D721Med (cell line): ENCODE measurements around the gene AADAT.

Experiments
- DNase-seq: peaks from one replicate; pipeline ENCODE4 v3.0.0; 2011; ENCODE audit warnings: low spot score; ENCODE audit not compliant: insufficient read length
- FAIRE-seq: peaks from 2 replicates; lab custom pipeline; 2011; peaks lifted over from hg19 to GRCh38; lab: Jason Lieb, UNC
- TF ChIP-seq, protein P1 (sequence below): IDR thresholded peaks from 2 replicates; pipeline ENCODE4 v1.5.1; 2012; ENCODE audit warnings: mild to moderate bottlenecking, control low read depth; ENCODE audit not compliant: insufficient read depth; ENCODE audit errors: missing control alignments

AADAT gene

DNA sequence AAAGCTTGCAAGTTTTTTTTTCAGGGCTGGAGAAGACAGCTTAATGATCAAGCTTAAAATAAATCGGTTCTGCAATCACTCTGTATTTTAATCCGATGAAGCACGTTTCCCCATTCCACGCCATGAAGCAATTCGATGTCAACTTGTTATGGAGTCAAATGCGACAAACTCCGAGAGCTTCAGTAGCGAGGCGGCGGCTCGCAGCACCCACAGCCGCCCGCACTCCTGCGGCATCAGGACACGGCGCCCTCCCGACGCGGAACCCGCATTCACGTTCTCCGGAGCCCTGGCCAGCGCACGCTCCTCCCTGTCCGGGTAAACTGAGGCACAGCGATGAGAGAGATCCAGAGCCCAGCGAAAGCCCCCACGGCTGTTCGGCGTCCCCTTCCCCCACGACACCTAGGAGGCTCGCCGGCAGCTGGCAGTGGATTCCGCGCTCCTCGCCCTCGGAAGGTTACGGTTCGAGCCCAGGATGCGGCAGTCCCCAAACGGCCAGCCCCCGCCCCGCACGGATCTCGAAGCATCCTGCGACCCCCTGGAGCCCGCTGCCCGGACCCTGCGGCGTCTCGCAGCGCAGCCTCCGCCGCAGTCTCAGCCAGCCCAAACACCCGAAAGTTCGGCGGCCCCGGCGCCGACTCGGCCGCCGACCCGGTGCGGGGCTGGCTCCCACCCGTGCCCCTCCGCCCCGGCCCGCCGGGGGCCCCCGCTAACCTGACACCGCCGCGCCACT is 64.1 kb downstream of the AADAT start:
- FAIRE-seq, result no peak

GRCh38 chr4:170022211-170022610 is 67.5 kb downstream of the AADAT start:
- no peak for DNase-seq
- FAIRE-seq, result no peak
- TF ChIP-seq, protein P1, sequence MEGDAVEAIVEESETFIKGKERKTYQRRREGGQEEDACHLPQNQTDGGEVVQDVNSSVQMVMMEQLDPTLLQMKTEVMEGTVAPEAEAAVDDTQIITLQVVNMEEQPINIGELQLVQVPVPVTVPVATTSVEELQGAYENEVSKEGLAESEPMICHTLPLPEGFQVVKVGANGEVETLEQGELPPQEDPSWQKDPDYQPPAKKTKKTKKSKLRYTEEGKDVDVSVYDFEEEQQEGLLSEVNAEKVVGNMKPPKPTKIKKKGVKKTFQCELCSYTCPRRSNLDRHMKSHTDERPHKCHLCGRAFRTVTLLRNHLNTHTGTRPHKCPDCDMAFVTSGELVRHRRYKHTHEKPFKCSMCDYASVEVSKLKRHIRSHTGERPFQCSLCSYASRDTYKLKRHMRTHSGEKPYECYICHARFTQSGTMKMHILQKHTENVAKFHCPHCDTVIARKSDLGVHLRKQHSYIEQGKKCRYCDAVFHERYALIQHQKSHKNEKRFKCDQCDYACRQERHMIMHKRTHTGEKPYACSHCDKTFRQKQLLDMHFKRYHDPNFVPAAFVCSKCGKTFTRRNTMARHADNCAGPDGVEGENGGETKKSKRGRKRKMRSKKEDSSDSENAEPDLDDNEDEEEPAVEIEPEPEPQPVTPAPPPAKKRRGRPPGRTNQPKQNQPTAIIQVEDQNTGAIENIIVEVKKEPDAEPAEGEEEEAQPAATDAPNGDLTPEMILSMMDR, result no peak

More for the DNA sequence above, 64.1 kb downstream of the AADAT start:
- no peak for DNase-seq
- TF ChIP-seq, protein P1, result no peak

GRCh38 chr4:170017252-170017651 is 72.5 kb downstream of the AADAT start:
- TF ChIP-seq, protein P1, result no peak
- no peak for FAIRE-seq
- no peak for DNase-seq

GRCh38 chr4:170015285-170015684 is 74.5 kb downstream of the AADAT start:
- FAIRE-seq (no peak), DNase-seq (no peak)
- TF ChIP-seq, protein P1, result no peak

DNA sequence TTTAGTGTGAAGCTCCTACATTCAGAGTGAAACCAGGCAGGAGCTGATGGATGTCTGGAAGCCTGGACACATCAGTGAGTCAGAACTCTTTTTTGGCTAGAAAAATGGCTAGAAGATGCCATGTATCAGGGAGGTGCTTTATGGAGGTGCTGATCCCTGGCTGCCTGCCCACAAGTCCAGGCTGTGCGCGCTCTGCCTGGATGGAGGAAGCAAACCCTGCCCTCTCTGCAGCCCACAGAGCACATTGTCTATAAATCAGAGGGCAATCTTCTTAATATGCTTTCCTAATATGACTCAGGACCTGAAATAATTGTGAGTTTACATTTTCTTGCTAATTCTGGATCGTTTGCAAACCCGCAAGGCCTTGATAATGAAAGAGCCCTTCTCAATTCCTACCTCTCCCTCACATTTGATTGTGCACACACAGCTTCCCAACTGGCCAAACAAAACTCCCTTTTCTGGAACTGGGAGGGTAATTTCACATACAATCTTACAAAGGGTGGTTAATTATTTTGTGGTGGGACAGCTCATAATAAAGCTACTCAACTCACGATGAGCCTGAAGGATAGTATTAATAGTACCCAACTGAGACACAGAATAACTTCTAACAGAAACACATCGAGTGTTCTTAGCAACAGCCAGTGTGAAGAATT is 75.3 kb downstream of the AADAT start:
- TF ChIP-seq, protein P1, result no peak
- DNase-seq (no peak), FAIRE-seq (no peak)

DNA sequence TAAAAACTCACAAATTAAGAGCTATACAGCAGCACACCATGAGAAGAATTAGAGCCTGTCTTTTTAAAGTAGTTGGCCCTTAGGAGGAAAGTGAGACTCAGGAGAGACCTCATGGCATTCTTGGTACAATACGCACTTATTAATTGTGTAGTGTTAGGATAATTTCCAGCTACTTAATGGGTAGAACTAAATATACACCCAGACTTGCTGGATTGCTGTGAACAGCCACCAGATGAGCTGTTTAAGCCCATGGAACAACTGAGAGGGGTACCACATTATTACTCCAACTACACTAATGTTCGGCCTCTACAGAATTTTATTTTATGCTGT is 77.2 kb downstream of the AADAT start:
- TF ChIP-seq, protein P1, result no peak
- no peak for FAIRE-seq

More for the DNA sequence above, 77.2 kb downstream of the AADAT start:
- no peak for DNase-seq
